GM18526 (cell line): ENCODE measurements around the gene ICAM1.
A peak's percentile ranks its signal among the peaks of the same experiment; 100 is the strongest.

Experiments used
- POLR2A ChIP-seq: IDR thresholded peaks from 3 replicates; pipeline ENCODE4 v1.6.1; 2011; ENCODE audit not compliant: insufficient read length; ENCODE audit errors: extremely low read depth

The ICAM1 gene

GRCh38 chr19:10286803-10287737 lies 16.1 kb downstream of the ICAM1 start, which contains the start of gene ICAM4:
Gene ICAM4, plus strand, starts transcription at chr19:10286955. Its CDS starts 58 bp downstream, at chr19:10287013.
- TF ChIP-seq POLR2A = peak; percentile 24

DNA sequence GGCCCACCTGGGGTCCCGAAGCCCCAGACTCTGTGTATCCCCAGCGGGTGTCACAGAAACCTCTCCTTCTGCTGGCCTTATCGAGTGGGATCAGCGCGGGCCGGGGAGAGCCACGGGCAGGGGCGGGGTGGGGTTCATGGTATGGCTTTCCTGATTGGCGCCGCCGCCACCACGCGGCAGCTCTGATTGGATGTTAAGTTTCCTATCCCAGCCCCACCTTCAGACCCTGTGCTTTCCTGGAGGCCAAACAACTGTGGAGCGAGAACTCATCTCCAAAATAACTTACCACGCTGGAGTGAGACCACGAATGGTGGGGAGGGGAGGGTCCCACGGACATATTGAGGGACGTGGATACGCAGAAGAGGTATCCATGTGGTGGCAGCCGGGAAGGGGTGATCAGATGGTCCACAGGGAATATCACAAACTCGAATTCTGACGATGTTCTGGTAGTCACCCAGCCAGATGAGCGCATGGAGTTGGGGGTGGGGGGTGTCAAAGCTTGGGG lies 17.8 kb downstream of the ICAM1 start:
- no peak for TF ChIP-seq POLR2A

DNA sequence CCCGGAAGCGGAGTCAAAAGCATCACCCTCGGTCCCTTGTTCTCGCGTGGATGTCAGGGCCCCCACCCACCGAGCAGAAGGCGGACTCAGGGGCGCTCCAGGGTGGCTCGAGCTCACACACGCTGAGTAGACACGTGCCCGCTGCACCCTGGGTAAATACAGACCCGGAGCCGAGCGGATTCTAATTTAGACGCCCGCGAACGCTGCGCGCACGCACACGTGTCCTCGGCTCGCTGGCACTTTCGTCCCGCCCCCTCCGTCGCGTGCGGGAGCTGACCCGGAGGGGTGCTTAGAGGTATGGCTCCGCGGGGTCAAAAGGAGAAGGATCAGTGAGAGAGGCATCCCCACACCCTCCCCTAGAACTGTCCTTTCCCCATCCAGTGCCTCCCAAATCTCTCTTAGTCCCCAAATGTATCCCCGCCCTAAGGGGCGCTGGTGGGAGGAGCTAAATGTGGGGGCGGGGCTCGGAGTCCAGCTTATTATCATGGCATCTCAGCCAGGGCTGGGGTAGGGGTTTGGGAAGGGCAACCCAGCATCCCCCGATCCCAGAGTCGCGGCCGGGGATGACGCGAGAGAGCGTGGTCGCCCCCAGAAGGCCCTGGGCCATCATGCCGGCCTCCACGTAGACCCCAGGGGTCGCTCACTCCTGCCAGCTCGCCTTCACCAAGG lies 18.4 kb downstream of the ICAM1 start:
- no peak for TF ChIP-seq POLR2A

GRCh38 chr19:10289836-10290356 lies 19.0 kb downstream of the ICAM1 start, which contains the start of gene ICAM5:
Gene ICAM5, plus strand, starts transcription at chr19:10289952. Its CDS starts 92 bp downstream, at chr19:10290044.
- TF ChIP-seq POLR2A = no peak

DNA sequence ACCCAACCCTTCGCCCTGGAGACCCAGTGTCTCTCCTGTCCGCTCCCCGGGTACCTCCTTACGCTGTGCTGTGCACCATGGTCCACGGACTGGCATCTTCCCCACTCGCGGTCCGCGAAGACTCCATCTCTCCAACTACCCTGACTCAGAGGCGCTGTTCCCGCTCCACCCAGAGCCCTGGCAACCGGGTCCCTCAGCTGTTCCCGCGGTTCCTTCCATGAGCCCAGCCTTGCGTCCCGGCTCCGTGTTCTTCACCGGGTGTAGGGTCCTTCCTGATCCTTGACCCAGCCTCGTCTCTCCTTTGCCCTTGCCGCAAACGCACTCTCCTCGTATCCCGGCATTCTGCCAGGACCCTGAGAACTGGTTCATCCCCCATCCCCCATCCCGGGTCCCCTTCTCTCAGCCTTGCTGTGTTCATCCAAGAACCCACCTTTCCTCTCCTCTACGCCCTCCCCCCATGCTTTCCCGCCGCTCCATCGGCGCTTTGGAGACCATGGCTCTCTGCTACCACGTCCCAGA lies 19.5 kb downstream of the ICAM1 start:
- TF ChIP-seq POLR2A = no peak

- no peak for TF ChIP-seq POLR2A
These were observed 20.1 kb downstream of the ICAM1 start for GRCh38 chr19:10290876-10291553.

DNA sequence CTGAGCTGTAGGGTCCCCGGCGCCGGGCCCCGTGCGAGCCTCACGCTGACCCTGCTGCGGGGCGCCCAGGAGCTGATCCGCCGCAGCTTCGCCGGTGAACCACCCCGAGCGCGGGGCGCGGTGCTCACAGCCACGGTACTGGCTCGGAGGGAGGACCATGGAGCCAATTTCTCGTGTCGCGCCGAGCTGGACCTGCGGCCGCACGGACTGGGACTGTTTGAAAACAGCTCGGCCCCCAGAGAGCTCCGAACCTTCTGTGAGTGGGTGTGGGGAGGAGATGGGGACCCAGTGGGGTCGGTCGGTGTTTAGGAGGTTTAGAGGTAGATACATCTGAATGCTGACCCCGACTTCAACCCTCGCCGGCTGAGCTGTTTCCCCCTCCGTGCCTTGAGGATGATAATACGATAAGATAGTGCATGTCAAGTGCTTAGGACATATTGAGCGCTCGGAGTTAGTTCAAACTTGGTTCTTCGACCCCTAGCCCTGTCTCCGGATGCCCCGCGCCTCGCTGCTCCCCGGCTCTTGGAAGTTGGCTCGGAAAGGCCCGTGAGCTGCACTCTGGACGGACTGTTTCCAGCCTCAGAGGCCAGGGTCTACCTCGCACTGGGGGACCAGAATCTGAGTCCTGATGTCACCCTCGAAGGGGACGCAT lies 20.8 kb downstream of the ICAM1 start:
- no peak for TF ChIP-seq POLR2A

DNA sequence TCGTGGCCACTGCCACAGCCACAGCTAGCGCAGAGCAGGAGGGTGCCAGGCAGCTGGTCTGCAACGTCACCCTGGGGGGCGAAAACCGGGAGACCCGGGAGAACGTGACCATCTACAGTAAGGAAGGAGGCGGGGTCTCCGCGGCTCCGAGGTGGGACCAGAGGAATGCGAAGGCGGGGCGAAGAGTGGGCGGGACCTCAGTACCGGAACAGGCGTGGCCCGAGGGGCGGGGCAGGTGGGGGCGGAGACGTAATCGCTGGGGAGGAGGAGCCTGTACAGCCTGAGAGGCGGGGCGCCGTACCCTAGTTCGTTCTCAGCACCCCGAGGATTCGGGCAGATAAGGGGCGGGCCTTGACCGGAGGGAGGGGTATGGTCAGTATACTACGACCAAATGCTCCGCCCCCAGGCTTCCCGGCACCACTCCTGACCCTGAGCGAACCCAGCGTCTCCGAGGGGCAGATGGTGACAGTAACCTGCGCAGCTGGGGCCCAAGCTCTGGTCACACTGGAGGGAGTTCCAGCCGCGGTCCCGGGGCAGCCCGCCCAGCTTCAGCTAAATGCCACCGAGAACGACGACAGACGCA lies 21.4 kb downstream of the ICAM1 start:
- TF ChIP-seq POLR2A = no peak

- no peak for TF ChIP-seq POLR2A
These were observed 22.1 kb downstream of the ICAM1 start for GRCh38 chr19:10292789-10293636.

GRCh38 chr19:10293637-10294367 lies 22.9 kb downstream of the ICAM1 start:
- no peak for TF ChIP-seq POLR2A

GRCh38 chr19:10294368-10294697 lies 23.4 kb downstream of the ICAM1 start:
- no peak for TF ChIP-seq POLR2A

DNA sequence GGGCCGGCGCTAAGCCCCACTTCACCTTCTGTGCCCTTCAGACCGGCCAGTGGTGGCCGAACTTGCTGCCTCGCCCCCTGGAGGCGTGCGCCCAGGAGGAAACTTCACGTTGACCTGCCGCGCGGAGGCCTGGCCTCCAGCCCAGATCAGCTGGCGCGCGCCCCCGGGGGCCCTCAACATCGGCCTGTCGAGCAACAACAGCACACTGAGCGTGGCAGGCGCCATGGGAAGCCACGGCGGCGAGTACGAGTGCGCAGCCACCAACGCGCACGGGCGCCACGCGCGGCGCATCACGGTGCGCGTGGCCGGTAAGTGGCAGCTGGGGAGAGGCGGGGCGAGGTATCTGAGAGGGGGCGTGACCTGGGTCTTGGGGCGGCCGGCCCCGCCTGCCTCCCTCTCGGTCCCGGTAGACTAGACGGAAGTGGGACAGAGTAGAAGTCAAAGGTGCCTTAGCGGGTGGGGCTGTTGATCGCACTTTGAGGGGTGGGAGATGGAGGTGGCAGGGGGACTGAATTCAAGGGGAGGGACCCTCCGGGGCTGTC lies 24.5 kb downstream of the ICAM1 start:
- TF ChIP-seq POLR2A = peak; percentile 37
